Smooth muscle cell (in vitro differentiated cells): ENCODE results near the gene GPR84. TPM values are rescaled to one million over a fixed set of nuclear protein-coding genes. Genes with fewer than 3 reads are reported as not detected.

ENCODE experiments used
- DNase-seq: peaks from one replicate; lab custom pipeline; 2025; ENCODE audit not compliant: unreplicated experiment; lab: John Stamatoyannopoulos, UW
- H2AFZ ChIP-seq: fragments of 200-600 bp; sonication (generic); 2 replicates; pipeline ENCODE4 v1.6.0; 2016; ENCODE audit warnings: antibody characterized with exemption, low read depth, mild to moderate bottlenecking
- H3F3A ChIP-seq: fragments of 200-600 bp; sonication (generic); 2 replicates; pipeline ENCODE4 v1.6.0; 2017; ENCODE audit warnings: antibody characterized with exemption, low read depth
- H3K27ac ChIP-seq: fragments of 200-600 bp; sonication (generic); 2 replicates; pipeline ENCODE4 v1.5.1; 2016; ENCODE audit warnings: low read depth, mild to moderate bottlenecking
- H3K27me3 ChIP-seq: fragments of 200-600 bp; sonication (generic); 2 replicates; pipeline ENCODE4 v1.6.1; 2016; ENCODE audit warnings: low read depth, mild to moderate bottlenecking
- H3K36me3 ChIP-seq: fragments of 200-600 bp; sonication (generic); 2 replicates; pipeline ENCODE4 v1.5.1; 2016; ENCODE audit warnings: low read depth
- H3K4me1 ChIP-seq: fragments of 200-600 bp; sonication (generic); 2 replicates; pipeline ENCODE4 v1.5.1; 2016; ENCODE audit warnings: low read depth
- H3K4me2 ChIP-seq: fragments of 200-600 bp; sonication (generic); 2 replicates; pipeline ENCODE4 v1.6.0; 2016; ENCODE audit warnings: mild to moderate bottlenecking
- H3K4me3 ChIP-seq: fragments of 200-600 bp; sonication (generic); 2 replicates; pipeline ENCODE4 v1.5.1; 2016; ENCODE audit warnings: mild to moderate bottlenecking
- H3K79me2 ChIP-seq: fragments of 200-600 bp; sonication (generic); 2 replicates; pipeline ENCODE4 v1.6.0; 2016; ENCODE audit warnings: low read depth, mild to moderate bottlenecking
- H3K9ac ChIP-seq: fragments of 200-600 bp; sonication (generic); 2 replicates; pipeline ENCODE4 v1.6.0; 2016; ENCODE audit warnings: low read depth
- H3K9me3 ChIP-seq: fragments of 200-600 bp; sonication (generic); replicated peaks from 2 replicates; pipeline ENCODE4 v1.5.1; 2016; ENCODE audit warnings: low read depth
- H4K20me1 ChIP-seq: fragments of 200-600 bp; sonication (generic); 2 replicates; pipeline ENCODE4 v1.6.0; 2016; ENCODE audit warnings: low read depth
- WGBS: methylation state at CpG from one replicate; pipeline ENCODE4 v1.1.7; 2016; ENCODE audit warnings: low lambda C conversion rate; 5-methylcytosine and 5-hydroxymethylcytosine counted together
- polyA plus RNA-seq: library from polyadenylated mRNA; unstranded; fragments of >200 nt; fragmentation: Nextera tagmentation; extraction: Ambion mirVana; gene quantifications from 2 replicates; pipeline ENCODE4 v1.2.1, GENCODE V29; 2016
- total RNA-seq: library from RNA; depleted of rRNA; stranded (reverse); fragments of >200 nt; gene quantifications from 2 replicates; pipeline ENCODE4 v1.2.3, GENCODE V29; 2014
- TF ChIP-seq, protein P1 (sequence below): fragments of 200-600 bp; sonication (generic); IDR thresholded peaks from 2 replicates; pipeline ENCODE4 v1.5.1; 2017; ENCODE audit warnings: borderline replicate concordance, mild to moderate bottlenecking, antibody characterized with exemption; ENCODE audit not compliant: insufficient read depth, poor library complexity, severe bottlenecking

The GPR84 gene
- total and polyA plus RNA-seq, 2 experiments from 2014 or later: 0.13 TPM; not detected in 1

DNA sequence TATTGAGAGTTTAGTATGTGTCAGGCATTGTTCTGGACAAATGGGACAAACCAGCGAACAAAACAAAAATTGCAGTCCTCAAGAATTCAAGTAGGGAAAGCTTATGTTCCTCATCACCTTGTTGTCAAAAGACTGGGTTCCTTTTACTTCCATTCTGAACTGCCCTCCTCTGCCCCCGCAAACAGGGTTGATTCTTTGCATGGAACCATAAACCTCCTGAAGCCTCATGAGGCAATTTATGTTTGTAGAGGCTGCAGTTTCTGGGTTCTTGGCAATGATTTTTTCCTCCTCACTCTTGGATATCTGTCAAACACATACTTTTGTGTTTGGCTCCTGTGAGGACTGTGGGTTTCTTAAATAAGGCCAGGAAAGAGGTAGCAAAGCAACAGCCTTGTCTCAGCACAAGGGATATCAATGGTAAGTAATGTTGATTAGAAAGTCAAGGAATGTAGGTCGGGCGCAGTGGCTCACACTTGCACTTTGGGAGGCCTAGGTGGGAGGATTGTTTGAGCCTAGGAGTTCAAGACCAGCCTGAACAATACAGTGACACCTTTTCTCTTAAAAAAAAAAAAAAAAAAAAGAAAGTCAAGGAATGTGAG lies 25.5 kb downstream of the GPR84 start:
- Histone ChIP-seq H3K27ac (peak overlapping the region; percentile 39), H3F3A (peaks cover 14% of the 10 kb centered on the region), H3K4me2 (no peak overlapping the region), H3K36me3 (peaks cover 7% of the 10 kb centered on the region), H3K27me3 (no peaks in the 10 kb centered on the region), H3K79me2 (peaks cover 53% of the 10 kb centered on the region), H2AFZ (no peak overlapping the region), H3K9me3 (no peaks in the 10 kb centered on the region), H3K4me1 (peaks cover 46% of the 10 kb centered on the region), H4K20me1 (peaks cover 92% of the 10 kb centered on the region), H3K9ac (no peak overlapping the region), H3K4me3 (no peak overlapping the region)
- WGBS: 84% methylated on average over 4 of the region's 4 CpGs
- TF ChIP-seq, protein P1, sequence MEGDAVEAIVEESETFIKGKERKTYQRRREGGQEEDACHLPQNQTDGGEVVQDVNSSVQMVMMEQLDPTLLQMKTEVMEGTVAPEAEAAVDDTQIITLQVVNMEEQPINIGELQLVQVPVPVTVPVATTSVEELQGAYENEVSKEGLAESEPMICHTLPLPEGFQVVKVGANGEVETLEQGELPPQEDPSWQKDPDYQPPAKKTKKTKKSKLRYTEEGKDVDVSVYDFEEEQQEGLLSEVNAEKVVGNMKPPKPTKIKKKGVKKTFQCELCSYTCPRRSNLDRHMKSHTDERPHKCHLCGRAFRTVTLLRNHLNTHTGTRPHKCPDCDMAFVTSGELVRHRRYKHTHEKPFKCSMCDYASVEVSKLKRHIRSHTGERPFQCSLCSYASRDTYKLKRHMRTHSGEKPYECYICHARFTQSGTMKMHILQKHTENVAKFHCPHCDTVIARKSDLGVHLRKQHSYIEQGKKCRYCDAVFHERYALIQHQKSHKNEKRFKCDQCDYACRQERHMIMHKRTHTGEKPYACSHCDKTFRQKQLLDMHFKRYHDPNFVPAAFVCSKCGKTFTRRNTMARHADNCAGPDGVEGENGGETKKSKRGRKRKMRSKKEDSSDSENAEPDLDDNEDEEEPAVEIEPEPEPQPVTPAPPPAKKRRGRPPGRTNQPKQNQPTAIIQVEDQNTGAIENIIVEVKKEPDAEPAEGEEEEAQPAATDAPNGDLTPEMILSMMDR: no peak
- no peak for DNase-seq

DNA sequence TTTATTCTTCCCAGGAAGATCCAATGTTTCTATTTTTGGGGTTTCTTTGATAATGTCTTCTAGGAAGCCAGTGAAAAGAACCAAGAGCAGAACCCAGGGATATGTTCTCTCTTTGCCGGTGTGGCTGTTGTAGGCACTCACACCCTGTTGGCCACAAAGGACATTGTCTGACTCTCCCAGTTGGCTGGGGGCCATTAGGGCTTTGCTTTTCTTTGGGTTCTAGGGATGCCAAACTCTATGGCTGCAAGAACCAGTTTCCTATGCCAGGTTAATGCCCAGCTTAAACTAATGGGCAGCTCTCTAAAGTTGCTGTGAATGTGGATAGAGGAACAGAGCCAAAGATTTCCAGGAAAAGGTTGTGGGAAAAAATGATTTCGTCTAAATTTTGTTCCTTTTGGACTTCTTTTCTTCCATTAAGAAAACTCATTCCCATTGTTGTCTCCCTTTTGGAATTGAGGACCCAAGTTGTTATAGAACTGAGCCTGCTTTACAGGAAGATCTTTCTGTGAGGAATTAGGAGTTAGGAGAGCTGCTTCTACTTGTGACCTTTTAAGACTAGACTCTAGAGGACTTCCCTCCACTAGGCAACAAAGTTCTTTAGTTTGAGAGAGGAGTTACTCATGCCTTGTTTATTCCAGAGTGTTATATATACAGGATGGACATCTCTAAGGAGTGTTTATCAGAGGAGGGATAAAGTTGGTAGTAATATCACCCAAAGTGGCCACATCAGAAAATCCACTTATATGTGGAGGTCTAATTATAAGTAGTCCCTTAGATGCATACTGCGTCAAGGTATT lies 26.2 kb downstream of the GPR84 start:
- peak overlapping the region; percentile 39 for H3K27ac ChIP-seq
- peaks cover 14% of the 10 kb centered on the region for H3F3A ChIP-seq
- TF ChIP-seq, protein P1: no peak
- peaks cover 60% of the 10 kb centered on the region for H3K79me2 ChIP-seq
- WGBS: 83% methylated on average over 3 of the region's 3 CpGs
- peaks cover 46% of the 10 kb centered on the region for H3K4me1 ChIP-seq
- no peaks in the 10 kb centered on the region for H3K9me3 ChIP-seq
- peaks cover 94% of the 10 kb centered on the region for H4K20me1 ChIP-seq
- H3K9ac ChIP-seq: no peak overlapping the region
- no peak overlapping the region for H2AFZ ChIP-seq
- H3K4me3 ChIP-seq: no peak overlapping the region
- no peaks in the 10 kb centered on the region for H3K36me3 ChIP-seq
- no peaks in the 10 kb centered on the region for H3K27me3 ChIP-seq
- no peak for DNase-seq
- H3K4me2 ChIP-seq: no peak overlapping the region

DNA sequence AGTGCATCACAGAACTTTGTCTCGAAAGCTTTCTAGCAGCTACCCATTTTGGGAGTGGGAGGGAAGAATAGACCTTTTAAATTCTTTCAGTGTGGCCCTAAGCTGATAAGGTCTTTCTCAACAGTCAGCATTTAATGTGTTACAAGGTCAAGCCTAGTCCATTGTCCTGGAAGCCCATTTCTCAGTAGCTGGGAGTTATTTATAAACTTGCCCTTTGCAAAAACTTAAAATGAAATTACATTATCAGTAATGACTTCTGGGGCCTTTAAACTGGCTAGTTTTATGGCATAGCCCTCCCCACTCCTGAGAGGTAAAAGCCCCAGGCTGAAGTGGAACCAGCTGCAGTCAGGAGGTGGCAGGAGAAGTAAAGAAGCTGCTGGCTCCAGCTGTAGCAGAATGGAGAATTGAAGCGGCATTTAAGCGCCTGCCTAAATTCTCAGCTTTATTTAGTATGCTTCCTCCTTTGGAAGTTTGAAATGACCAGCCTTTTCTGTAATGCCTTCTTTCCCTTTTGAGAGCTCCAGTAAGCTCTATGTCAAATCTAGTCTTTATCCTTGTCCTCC lies 26.9 kb downstream of the GPR84 start:
- H3K9ac ChIP-seq: no peak overlapping the region
- TF ChIP-seq, protein P1: no peak
- peaks cover 67% of the 10 kb centered on the region for H3K79me2 ChIP-seq

More for the DNA sequence above, 26.9 kb downstream of the GPR84 start:
- Histone ChIP-seq H3K27me3 (no peaks in the 10 kb centered on the region), H3K4me1 (peaks cover 45% of the 10 kb centered on the region), H3F3A (peaks cover 14% of the 10 kb centered on the region), H3K4me2 (no peak overlapping the region), H3K9me3 (no peaks in the 10 kb centered on the region), H3K27ac (peak overlapping the region; percentile 39), H3K4me3 (no peak overlapping the region), H4K20me1 (peaks cover 98% of the 10 kb centered on the region), H3K36me3 (no peaks in the 10 kb centered on the region), H2AFZ (no peak overlapping the region)
- 69% methylated on average over 3 of the region's 3 CpGs for WGBS
- no peak for DNase-seq
